Measurements from ENCODE around the gene TMEM191B.
A peak's percentile ranks its signal among the peaks of the same experiment; 100 is the strongest.
"Not testable (repeated sequence)": the region's sequence is repeated elsewhere in the genome, so short reads cannot be mapped to it uniquely, and the experiment has no call there.

TMEM191B gene

DNA sequence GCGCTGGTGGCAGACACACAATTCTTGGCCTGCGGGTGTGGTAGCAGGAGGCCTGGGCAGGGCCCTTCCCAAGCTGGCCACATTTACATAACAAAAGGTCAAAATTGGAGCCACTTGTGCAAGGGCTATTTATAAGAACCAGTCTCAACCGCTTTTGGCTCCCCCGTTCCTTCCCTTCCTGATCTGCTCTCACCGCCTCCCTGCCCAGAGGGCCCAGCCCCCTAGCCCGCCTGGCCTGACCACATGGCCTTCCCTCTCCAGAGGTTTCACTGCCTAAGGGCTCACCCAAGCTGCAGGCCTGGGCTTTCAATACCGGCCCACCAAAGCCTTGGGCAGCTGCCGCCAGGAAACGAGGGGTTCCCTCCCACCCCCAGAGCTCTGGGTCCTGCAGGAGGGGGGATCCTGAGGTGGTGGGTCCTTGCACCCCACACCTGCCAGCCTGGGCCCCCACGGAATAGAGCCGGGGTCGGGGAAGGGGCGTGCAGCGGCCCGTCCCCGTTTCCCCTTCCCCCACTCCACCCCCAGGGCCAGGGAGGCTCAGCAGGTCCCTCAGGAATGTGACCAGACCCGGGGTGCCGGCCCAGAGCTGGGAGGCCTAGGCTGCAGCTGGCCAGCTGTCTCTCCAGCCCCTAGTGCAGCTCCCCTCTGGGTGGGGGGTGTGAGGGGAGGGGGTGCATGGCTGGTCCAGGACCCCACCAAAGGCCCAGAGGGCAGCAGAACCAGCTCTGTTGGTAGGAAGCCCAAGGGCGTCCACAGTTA, 25.4 kb downstream of the TMEM191B start:
- DNase-seq; in situ Hi-C loops (cut with HindIII; ENCODE audit: low pct_ligation_motif_present, low pct_unique_long_range_greater_than_20kb, low sequenced_read_pairs): not testable (repeated sequence)

DNA sequence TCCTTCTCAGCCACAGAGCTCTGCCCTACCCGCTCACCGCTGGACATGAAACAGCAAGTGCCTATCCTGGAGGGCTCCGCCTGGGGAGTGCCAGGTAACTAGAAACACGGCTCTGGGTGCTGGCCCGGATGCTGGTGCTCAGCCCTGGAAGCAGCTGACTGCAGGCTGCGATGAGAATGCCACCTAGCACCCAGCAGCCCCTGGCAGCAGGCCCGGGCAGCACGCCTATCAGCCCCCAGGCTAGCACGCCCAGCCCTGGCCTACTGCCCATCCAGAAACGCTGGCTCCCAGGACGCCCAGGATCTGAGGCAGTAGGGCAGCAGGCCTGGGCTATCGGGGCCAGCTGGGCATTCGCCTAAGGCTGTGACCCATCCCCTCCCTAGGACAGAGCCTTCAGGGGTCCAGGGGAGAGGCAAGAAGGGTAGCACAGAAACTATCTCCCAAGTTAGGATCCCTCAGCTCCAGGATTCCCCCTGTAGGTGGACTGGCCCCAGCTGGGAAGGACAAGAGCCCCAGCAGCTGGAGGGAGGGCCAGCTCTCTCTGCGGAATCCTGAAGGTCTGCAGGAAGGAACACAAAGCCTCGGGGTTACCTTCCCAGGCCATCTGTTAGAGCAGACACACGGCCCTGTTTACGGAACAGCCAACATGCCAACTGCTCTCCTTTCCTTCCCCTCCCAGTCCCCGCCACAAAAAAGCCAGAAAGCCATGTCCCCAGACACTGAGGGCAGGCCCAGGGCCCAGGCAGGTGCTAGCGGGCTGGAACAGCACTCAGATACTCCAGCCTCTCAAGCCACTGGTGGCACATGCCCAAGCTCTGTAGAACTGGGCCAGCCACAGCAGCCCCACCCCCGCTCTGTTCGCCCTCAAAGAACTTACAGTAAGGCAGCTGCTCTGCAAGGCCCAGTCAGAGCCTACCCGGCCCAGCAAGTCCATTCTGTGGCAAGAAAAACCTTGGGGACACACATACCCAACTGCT, 27.0 kb downstream of the TMEM191B start:
- in situ Hi-C loops (cut with HindIII; ENCODE audit: low pct_ligation_motif_present, low pct_unique_long_range_greater_than_20kb, low sequenced_read_pairs); DNase-seq: not testable (repeated sequence)

DNA sequence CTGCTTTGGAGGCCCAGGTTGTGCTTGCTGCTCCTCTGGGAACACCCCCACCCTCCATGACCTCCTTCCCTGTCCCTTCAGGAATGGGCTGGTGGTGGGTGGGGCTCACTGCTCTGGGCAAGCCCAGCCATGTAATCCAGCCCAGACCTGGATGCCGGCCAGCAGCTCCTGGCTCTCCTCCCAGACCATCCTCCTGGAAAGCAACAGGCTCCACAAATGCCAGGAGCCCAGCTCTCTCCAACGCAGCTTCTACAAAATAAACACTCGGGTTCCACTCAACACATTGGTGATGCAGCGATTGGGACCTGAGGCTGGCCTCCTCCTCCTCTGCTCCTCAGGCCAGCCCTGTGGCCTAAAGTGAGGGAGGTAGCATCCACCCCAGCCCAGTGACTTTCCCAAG, 30.9 kb downstream of the TMEM191B start:
- in situ Hi-C loops (cut with HindIII; ENCODE audit: low pct_ligation_motif_present, low pct_unique_long_range_greater_than_20kb, low sequenced_read_pairs); DNase-seq: not testable (repeated sequence)

DNA sequence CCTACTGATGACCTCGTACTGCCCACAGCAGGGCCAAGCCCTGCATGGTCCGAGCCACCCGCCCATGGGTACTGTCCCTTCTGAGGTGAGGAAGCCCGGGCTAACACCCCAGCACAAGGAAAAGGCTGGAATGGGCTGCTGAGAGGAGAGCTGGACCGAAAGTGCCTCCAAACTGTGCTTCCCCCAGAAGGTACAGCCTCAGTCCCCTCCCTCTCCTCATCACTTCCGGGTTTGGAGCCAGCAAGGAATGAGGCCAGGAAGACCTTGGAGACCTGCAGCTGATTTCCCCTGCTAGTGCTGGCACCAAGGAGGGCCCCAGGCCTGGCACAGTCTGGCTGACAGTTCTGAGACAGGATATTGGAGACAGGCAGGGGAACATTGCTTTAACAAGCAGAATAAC, 31.3 kb downstream of the TMEM191B start:
- DNase-seq; in situ Hi-C loops (cut with HindIII; ENCODE audit: low pct_ligation_motif_present, low pct_unique_long_range_greater_than_20kb, low sequenced_read_pairs): not testable (repeated sequence)

DNA sequence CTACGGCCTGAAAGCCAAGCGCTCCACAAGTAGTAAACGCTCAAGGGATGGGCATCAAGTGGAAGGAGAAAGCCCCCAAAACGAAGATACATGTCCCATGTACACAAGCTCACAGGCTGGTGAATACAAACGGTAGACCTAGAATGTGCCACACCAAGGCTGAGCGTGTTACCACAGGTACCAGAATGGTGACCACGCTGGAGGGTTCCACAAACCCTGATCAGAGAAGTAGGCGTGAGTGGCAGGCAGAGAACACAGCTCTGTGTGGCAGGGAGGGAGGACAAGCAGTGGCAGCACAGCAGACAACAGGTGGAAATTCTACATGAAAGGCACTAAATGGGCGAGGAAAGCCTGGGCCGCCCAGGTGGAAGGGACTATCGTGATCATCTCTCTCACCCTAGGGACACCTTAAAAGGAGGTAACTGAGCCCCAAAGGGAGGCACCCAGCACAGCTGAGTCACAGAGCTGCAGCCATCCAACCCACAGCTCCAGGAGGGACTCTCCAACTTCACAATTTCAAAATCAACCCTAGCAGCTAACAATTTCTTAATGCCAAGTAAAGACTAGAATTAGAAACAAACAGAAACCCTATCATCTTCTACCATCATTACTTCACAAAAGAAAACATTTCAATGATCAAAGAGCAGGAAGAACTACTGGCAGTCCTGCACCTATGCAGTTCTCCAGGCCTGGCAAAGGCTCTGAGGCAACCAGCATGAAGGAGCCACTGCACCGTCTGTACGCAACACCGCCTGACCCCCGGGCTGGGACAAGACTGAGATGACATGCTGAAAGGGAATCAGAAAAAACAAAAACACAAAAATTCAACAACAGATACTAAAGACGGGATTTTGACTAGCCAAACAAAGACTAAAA, 32.7 kb downstream of the TMEM191B start:
- in situ Hi-C loops (cut with HindIII; ENCODE audit: low pct_ligation_motif_present, low pct_unique_long_range_greater_than_20kb, low sequenced_read_pairs); DNase-seq: not testable (repeated sequence)

DNA sequence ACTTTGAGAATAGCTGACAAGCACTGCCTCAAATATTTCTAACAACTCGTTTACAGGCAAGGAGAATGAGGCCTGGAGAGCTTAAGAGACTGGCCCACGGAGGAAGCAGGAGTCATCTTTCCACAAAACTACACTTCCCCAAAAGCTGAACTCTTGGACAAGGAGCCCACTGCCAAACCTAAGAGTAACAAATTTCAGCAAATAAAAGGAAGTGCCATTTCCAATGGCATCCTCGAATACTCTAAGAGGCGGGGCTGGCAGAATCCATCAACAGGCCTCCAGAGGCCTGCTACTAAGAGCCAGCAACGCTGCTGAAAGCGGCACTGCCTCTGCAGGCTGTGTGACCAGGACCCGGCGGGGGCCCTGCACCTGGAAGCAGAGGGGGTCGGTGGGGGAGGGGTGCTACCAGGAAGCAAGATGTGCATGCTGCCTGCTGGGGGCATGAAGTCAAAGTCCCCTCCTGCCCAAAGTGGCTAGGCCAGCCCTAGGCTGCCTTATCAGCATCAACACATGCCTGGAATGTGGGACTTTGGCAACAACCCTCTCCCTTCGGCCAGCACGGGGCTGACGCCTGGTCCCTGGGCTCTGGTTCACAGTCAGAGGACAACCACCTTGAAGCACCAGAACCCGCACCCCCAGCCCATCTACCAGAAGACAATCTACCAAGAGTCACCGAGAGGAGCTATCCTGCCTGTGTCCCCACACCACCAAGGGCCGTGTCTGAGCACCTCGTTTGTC, 43.1 kb downstream of the TMEM191B start:
- in situ Hi-C loops (cut with HindIII; ENCODE audit: low pct_ligation_motif_present, low pct_unique_long_range_greater_than_20kb, low sequenced_read_pairs); DNase-seq: not testable (repeated sequence)

DNA sequence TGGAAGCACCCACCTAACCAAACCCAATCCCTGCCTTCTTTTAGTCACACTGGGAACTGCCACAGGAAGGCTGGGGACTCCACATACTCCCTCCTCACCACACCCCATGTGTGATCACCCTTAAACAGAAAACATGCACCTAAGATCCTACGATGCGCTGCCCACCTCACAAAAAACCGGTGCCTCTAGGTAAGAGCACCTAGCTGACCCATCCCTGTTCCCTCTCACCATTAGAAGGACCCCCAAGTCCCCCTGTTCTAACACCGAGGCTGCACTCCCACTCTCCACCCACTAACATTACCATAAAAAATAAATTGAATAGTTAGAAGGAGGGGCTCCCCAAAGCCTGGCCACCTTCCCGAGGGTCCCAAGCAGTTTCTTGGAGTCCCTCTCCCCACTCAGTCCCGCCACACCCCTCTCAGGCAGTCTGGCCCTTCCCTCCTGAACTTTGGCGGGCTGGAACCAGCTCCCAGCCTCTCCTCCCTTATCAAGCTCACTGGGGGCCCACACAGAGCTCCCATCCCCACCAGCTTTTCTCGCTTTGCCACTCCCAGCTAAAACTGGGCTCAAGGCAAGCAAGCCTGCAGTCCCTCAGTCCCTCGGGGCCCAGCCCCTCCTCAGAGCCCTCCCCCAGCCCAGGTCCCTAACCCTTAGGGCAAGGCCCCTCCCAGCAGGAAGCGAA, 46.0 kb downstream of the TMEM191B start:
- in situ Hi-C loops (cut with HindIII; ENCODE audit: low pct_ligation_motif_present, low pct_unique_long_range_greater_than_20kb, low sequenced_read_pairs); DNase-seq: not testable (repeated sequence)

DNA sequence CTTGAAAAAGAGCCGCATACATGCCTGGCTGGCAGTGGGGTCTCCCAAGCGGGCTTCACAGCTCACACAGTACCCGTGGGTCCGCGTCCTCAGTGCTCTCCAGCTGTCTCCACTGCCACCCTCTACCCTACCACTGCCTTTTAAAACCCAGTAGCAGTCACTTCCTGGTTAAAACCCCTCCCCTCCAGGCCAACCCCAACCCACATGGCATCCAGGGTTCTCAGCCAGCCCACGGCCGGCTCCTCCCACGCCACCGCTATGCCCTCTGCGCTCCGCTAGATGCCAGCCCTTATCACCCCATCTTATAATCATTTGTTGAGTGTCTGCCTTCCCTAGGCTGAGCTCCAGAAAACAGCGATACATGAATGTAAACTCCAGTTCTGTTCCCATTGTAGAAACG, 47.0 kb downstream of the TMEM191B start:
- DNase-seq; in situ Hi-C loops (cut with HindIII; ENCODE audit: low pct_ligation_motif_present, low pct_unique_long_range_greater_than_20kb, low sequenced_read_pairs): not testable (repeated sequence)

DNA sequence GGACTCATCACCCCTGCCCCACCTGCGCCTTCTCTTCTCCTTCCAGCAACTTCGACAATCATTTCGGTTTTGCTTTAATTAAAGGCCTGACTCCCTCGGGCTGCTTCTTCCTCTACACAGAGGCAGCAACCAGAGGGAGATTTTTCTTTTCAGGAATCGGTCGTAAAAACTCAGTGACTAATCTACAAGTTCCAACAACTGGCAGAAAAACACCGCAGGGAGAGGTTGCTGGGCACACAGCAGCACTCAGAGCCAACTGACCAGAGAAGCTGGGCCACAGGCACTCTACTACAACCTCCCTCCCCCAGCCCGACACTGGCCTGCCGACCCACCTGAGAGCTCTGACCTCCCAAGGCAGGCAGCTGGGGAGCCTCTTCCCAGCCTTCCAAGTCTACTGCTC, 48.1 kb downstream of the TMEM191B start:
- DNase-seq; in situ Hi-C loops (cut with HindIII; ENCODE audit: low pct_ligation_motif_present, low pct_unique_long_range_greater_than_20kb, low sequenced_read_pairs): not testable (repeated sequence)

DNA sequence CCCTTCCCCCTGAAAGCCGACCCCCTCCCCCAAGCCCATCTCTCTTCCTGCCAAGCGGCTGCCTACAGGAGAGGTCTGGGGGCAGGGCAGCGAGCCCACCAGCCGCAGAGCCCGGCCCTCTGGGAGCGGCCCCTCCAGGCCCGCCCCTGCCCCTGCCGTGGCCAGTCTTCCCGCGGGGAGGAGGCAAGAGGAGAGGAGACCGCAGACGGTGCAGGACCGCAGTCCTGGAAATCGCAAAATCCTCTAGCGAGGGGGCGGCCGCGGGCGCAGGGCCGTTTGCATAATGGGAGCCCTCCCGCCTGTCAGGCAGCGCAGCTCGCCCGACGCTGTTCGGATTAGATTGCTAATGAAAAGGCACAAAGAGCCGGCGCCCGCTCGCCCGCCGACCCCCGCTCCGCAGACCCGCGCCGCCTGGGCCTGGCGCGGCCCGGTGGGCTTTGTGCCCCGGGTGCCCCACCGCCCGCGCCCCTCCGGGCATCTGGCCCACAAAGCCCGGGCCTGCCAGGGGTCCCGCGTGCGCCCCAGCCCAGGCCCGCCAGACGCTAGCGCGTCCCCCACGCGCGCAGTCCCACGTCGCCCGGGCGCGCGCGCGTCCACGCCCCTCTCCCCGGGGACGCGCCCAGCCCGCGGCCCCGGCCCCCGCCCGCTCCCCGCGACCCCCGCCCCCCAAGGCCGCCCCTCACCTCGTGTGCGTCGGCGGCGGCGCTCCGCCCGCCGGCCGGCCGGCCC, 49.7 kb downstream of the TMEM191B start:
- DNase-seq; in situ Hi-C loops (cut with HindIII; ENCODE audit: low pct_ligation_motif_present, low pct_unique_long_range_greater_than_20kb, low sequenced_read_pairs): not testable (repeated sequence)

DNA sequence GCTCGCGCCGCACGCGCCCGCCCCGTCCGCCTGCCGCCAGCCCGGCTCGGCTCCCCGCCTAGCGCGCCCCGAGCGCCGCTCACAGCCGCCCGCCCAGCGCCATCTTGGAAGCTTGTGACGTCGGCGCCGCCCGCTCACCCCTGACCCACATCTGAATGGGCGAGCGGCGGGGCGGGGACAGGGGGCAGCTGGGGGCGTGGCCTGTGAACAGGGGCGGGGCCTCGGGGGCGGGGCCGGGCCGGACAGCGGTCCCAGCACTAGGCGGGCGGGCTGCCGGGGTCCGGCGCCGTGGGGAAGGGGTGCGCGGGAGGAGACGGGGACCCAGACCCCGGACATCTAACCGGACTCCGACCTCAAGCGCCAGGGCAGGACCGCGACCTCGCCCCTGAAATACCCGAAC, 50.2 kb downstream of the TMEM191B start:
- peak; percentile 5 for DNase-seq
- in situ Hi-C loops (cut with HindIII; ENCODE audit: low pct_ligation_motif_present, low pct_unique_long_range_greater_than_20kb, low sequenced_read_pairs), result not testable (repeated sequence)
